Activated naive CD4-positive, alpha-beta T cell treated with anti-CD3 and anti-CD28 coated beads, Interleukin-2, amount 10 ng/mL, durations not matched to agents 7 days and 5 days (primary cell): ENCODE results near the gene BCORL1.

Source experiments
- CTCF ChIA-PET: fragments of 350-600 bp; sonication (Branson Sonifier 250); formaldehyde crosslinking; loops from one replicate; lab custom pipeline; 2021; ENCODE audit warnings: antibody characterized with exemption; lab: Charles Lee
- DNase-seq: peaks from one replicate; pipeline ENCODE4 v3.0.0-alpha.2; 2020
- H3K27ac Mint-ChIP-seq: one replicate; pipeline ENCODE4 v1.8.0; 2021; ENCODE audit warnings: mild to moderate bottlenecking, moderate library complexity, mixed read lengths
- H3K27me3 Mint-ChIP-seq: one replicate; pipeline ENCODE4 v1.8.0; 2021; ENCODE audit warnings: mild to moderate bottlenecking, mixed read lengths
- H3K36me3 Mint-ChIP-seq: one replicate; pipeline ENCODE4 v1.8.0; 2021; ENCODE audit warnings: mixed read lengths
- H3K4me1 Mint-ChIP-seq: one replicate; pipeline ENCODE4 v1.8.0; 2021; ENCODE audit warnings: mixed read lengths
- H3K4me3 Mint-ChIP-seq: one replicate; pipeline ENCODE4 v1.8.0; 2021; ENCODE audit warnings: mild to moderate bottlenecking, moderate library complexity, mixed read lengths
- H3K9me3 Mint-ChIP-seq: one replicate; pipeline ENCODE4 v1.8.0; 2021; ENCODE audit warnings: mixed read lengths

The BCORL1 gene

GRCh38 chrX:129982300-129983251 is at the start of gene BCORL1:
Gene BCORL1 (plus strand): TSS chrX:129982635. CDS start chrX:130005232, 22,597 bp downstream.
- H3K4me3 Mint-ChIP-seq, result no peak within 1 kb of the TSS
- peak; percentile 92 for DNase-seq
- H3K4me1 Mint-ChIP-seq, result peaks cover 29% of the 10 kb centered on the region
- CTCF ChIA-PET, result interaction anchor here (0.7 kb wide), 1 partner anchor 45 kb away, joined by 3 read pairs; no protein-coding TSS in a partner anchor
- peaks cover 26% of the 10 kb centered on the region for H3K27me3 Mint-ChIP-seq
- H3K27ac Mint-ChIP-seq, result peak within 1 kb of the TSS; percentile 67
- H3K36me3 Mint-ChIP-seq, result no peaks in the 10 kb centered on the region
- no peaks in the 10 kb centered on the region for H3K9me3 Mint-ChIP-seq

- Mint-ChIP-seq H3K4me1 (peaks cover 5% of the 10 kb centered on the region), H3K9me3 (no peaks in the 10 kb centered on the region), H3K36me3 (peaks cover 5% of the 10 kb centered on the region), H3K4me3 (peak overlapping the region; percentile 47), H3K27me3 (peaks cover 38% of the 10 kb centered on the region), H3K27ac (no peak overlapping the region)
- CTCF ChIA-PET, result interaction anchor here (0.8 kb wide), 1 partner anchor 97 kb away, joined by 3 read pairs; no protein-coding TSS in a partner anchor
- peak; percentile 21 for DNase-seq
These were observed 49.6 kb upstream of the BCORL1 start for GRCh38 chrX:129932821-129933321.

GRCh38 chrX:129933700-129934099 is 48.7 kb upstream of the BCORL1 start:
- H3K27me3 Mint-ChIP-seq, result peaks cover 46% of the 10 kb centered on the region

GRCh38 chrX:129934461-129934860 is 48.0 kb upstream of the BCORL1 start:
- Mint-ChIP-seq H3K4me3 (no peak overlapping the region), H3K27me3 (peaks cover 53% of the 10 kb centered on the region), H3K9me3 (no peaks in the 10 kb centered on the region), H3K36me3 (peaks cover 2% of the 10 kb centered on the region), H3K4me1 (peaks cover 13% of the 10 kb centered on the region), H3K27ac (no peak overlapping the region)
- DNase-seq, result no peak
- CTCF ChIA-PET, result interaction anchor here (1.3 to 1.6 kb wide), 2 partner anchors 9 to 126 kb away, joined by 3 to 7 read pairs; no protein-coding TSS in a partner anchor

More at GRCh38 chrX:129933700-129934099, 48.7 kb upstream of the BCORL1 start:
- peaks cover 13% of the 10 kb centered on the region for H3K4me1 Mint-ChIP-seq
- peaks cover 5% of the 10 kb centered on the region for H3K36me3 Mint-ChIP-seq
- no peaks in the 10 kb centered on the region for H3K9me3 Mint-ChIP-seq
- CTCF ChIA-PET, result interaction anchor here (0.8 to 1.6 kb wide), 3 partner anchors 8 to 127 kb away, joined by 3 to 7 read pairs (median 3); no protein-coding TSS in a partner anchor
- peak overlapping the region; percentile 66 for H3K4me3 Mint-ChIP-seq
- no peak for DNase-seq
- H3K27ac Mint-ChIP-seq, result peak overlapping the region; percentile 59

GRCh38 chrX:129934952-129935351 is 47.5 kb upstream of the BCORL1 start:
- Mint-ChIP-seq H3K27ac (no peak overlapping the region), H3K36me3 (peaks cover 2% of the 10 kb centered on the region), H3K9me3 (no peaks in the 10 kb centered on the region), H3K4me1 (peaks cover 13% of the 10 kb centered on the region), H3K27me3 (peaks cover 57% of the 10 kb centered on the region), H3K4me3 (no peak overlapping the region)
- CTCF ChIA-PET, result interaction anchor here (1.6 kb wide), 1 partner anchor 9 kb away, joined by 7 read pairs; no protein-coding TSS in a partner anchor
- no peak for DNase-seq

- DNase-seq, result no peak
- Mint-ChIP-seq H3K27me3 (peaks cover 60% of the 10 kb centered on the region), H3K36me3 (no peaks in the 10 kb centered on the region), H3K27ac (no peak overlapping the region), H3K4me3 (no peak overlapping the region), H3K4me1 (peaks cover 11% of the 10 kb centered on the region), H3K9me3 (no peaks in the 10 kb centered on the region)
- CTCF ChIA-PET, result no interaction called here
These were observed 44.4 kb upstream of the BCORL1 start for GRCh38 chrX:129938081-129938480.

- peaks cover 11% of the 10 kb centered on the region for H3K4me1 Mint-ChIP-seq
- no peak for DNase-seq
- peaks cover 42% of the 10 kb centered on the region for H3K27me3 Mint-ChIP-seq
- H3K4me3 Mint-ChIP-seq, result no peak overlapping the region
- CTCF ChIA-PET, result no interaction called here
- no peak overlapping the region for H3K27ac Mint-ChIP-seq
- no peaks in the 10 kb centered on the region for H3K36me3 Mint-ChIP-seq
- H3K9me3 Mint-ChIP-seq, result no peaks in the 10 kb centered on the region
These were observed 42.4 kb upstream of the BCORL1 start for GRCh38 chrX:129939986-129940385.

GRCh38 chrX:129940721-129941120 is 41.7 kb upstream of the BCORL1 start:
- Mint-ChIP-seq H3K36me3 (no peaks in the 10 kb centered on the region), H3K4me3 (no peak overlapping the region), H3K9me3 (no peaks in the 10 kb centered on the region), H3K4me1 (peaks cover 11% of the 10 kb centered on the region), H3K27ac (no peak overlapping the region), H3K27me3 (peaks cover 40% of the 10 kb centered on the region)
- CTCF ChIA-PET, result no interaction called here
- no peak for DNase-seq

GRCh38 chrX:129945131-129945530 is 37.3 kb upstream of the BCORL1 start:
- no peak for DNase-seq
- H3K27me3 Mint-ChIP-seq, result peaks cover 14% of the 10 kb centered on the region
- no peaks in the 10 kb centered on the region for H3K9me3 Mint-ChIP-seq
- no peak overlapping the region for H3K27ac Mint-ChIP-seq
- CTCF ChIA-PET, result no interaction called here
- H3K4me3 Mint-ChIP-seq, result no peak overlapping the region
- peaks cover 3% of the 10 kb centered on the region for H3K4me1 Mint-ChIP-seq
- H3K36me3 Mint-ChIP-seq, result no peaks in the 10 kb centered on the region

GRCh38 chrX:129953334-129953648 is 29.1 kb upstream of the BCORL1 start:
- no peaks in the 10 kb centered on the region for H3K9me3 Mint-ChIP-seq
- peaks cover 2% of the 10 kb centered on the region for H3K36me3 Mint-ChIP-seq
- no peak for DNase-seq
- peak overlapping the region; percentile 79 for H3K4me3 Mint-ChIP-seq
- peaks cover 40% of the 10 kb centered on the region for H3K27me3 Mint-ChIP-seq
- peak overlapping the region; percentile 33 for H3K27ac Mint-ChIP-seq
- CTCF ChIA-PET, result no interaction called here
- H3K4me1 Mint-ChIP-seq, result peaks cover 32% of the 10 kb centered on the region

GRCh38 chrX:129953881-129954280 is 28.6 kb upstream of the BCORL1 start:
- peaks cover 36% of the 10 kb centered on the region for H3K4me1 Mint-ChIP-seq
- H3K36me3 Mint-ChIP-seq, result peaks cover 2% of the 10 kb centered on the region
- CTCF ChIA-PET, result no interaction called here
- H3K27ac Mint-ChIP-seq, result no peak overlapping the region
- H3K4me3 Mint-ChIP-seq, result peak overlapping the region; percentile 79
- H3K9me3 Mint-ChIP-seq, result no peaks in the 10 kb centered on the region
- peaks cover 40% of the 10 kb centered on the region for H3K27me3 Mint-ChIP-seq
- DNase-seq, result no peak

- no peaks in the 10 kb centered on the region for H3K9me3 Mint-ChIP-seq
- CTCF ChIA-PET, result no interaction called here
- H3K4me3 Mint-ChIP-seq, result no peak overlapping the region
- H3K27me3 Mint-ChIP-seq, result peaks cover 38% of the 10 kb centered on the region
- no peak for DNase-seq
- H3K36me3 Mint-ChIP-seq, result peaks cover 2% of the 10 kb centered on the region
- H3K27ac Mint-ChIP-seq, result no peak overlapping the region
- H3K4me1 Mint-ChIP-seq, result peaks cover 40% of the 10 kb centered on the region
These were observed 27.6 kb upstream of the BCORL1 start for GRCh38 chrX:129954804-129955203.

- Mint-ChIP-seq H3K27me3 (peaks cover 33% of the 10 kb centered on the region), H3K36me3 (peaks cover 2% of the 10 kb centered on the region), H3K27ac (no peak overlapping the region), H3K9me3 (no peaks in the 10 kb centered on the region), H3K4me1 (peaks cover 40% of the 10 kb centered on the region), H3K4me3 (no peak overlapping the region)
- DNase-seq, result no peak
- CTCF ChIA-PET, result no interaction called here
These were observed 26.8 kb upstream of the BCORL1 start for GRCh38 chrX:129955682-129956081.

GRCh38 chrX:129956145-129956544 is 26.3 kb upstream of the BCORL1 start:
- peaks cover 34% of the 10 kb centered on the region for H3K27me3 Mint-ChIP-seq
- H3K36me3 Mint-ChIP-seq, result peaks cover 2% of the 10 kb centered on the region
- no peak overlapping the region for H3K27ac Mint-ChIP-seq
- CTCF ChIA-PET, result no interaction called here
- no peak for DNase-seq
- no peaks in the 10 kb centered on the region for H3K9me3 Mint-ChIP-seq
- H3K4me1 Mint-ChIP-seq, result peaks cover 45% of the 10 kb centered on the region
- peak overlapping the region; percentile 8 for H3K4me3 Mint-ChIP-seq
